Ecto neural progenitor cell (in vitro differentiated cells): ENCODE results near the gene PBRM1.

Source experiments
- DNase-seq: peaks from one replicate; pipeline ENCODE4 v3.0.0-alpha.2; 2018; ENCODE audit warnings: low spot score

Gene PBRM1

DNA sequence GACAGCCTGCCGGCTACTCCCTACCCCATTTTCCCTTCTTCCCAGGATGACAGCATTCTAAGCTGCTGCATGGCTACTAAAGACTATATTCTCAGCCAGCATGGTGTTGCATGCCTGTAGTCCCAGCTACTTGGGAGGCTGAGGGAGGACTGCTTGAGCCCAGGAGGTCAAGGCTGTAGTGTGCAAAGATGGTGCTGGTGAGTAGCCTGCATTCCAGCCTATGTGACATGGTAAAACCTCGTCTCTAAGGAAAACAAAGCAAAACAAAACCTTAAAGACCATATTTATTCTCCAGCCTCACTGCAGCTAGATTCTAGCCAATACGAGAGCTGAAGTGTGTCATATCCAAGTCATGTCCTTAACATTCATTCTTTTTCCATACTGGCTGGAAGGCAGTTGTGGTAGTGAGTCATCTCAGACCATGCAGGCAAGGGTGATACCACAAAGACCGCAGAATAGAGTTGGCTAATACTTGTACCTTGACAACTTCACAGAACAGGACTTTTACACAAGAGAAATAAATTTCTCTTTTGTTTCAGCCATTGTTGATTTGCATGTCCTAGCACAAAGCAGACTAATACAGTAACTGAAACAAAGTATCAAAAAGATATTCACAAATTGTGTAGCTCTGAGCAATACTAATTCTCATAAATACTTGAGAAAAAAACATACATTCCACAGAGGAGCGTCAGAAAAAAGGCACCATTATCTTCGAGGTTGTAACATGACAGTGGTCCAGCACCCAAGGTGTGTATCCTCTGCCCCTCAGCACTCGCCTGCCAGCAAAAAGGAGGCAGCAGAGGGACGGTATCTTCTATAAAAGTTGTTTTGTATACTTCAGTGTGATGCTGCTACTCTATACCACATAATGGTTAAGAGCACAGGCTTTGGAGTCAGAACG, 14.8 kb downstream of the PBRM1 start:
- no peak for DNase-seq

DNA sequence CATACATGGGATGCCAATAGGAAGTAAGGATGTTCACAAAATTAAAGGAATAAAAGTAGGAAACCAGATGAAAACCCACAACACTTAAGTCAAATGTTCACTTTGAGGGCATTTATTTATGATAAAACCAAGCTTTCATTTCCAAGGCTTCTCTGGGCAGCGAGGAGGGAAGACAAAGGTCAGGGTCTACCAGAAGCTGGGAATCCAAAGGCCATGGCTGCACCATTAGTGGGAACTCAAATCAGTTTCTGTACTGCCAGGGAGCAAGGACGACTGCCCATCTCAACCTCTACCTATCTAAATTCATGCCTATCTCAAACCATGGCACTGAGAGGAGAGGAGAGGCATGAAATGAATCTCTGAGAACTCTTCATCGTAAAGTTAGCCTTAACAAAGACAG, 22.6 kb downstream of the PBRM1 start:
- no peak for DNase-seq

DNA sequence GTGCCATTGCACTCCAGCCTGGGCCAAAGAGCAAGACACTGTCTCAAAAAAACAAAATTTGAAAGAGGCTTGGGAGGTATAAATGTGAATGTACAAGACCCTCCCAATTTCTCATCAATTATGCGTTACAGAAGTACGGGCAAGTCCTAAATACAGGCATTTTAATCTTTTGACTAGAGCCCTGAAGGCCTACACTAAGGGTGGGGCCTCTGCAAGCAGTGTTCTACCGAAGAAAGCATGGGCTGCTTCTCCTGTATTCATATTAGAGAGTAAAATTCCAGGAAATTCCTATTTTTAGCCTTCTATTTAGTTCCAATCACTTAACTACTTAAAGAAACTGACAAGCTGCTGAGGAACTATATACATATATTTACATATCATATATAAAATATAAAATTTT, 25.7 kb downstream of the PBRM1 start:
- no peak for DNase-seq

DNA sequence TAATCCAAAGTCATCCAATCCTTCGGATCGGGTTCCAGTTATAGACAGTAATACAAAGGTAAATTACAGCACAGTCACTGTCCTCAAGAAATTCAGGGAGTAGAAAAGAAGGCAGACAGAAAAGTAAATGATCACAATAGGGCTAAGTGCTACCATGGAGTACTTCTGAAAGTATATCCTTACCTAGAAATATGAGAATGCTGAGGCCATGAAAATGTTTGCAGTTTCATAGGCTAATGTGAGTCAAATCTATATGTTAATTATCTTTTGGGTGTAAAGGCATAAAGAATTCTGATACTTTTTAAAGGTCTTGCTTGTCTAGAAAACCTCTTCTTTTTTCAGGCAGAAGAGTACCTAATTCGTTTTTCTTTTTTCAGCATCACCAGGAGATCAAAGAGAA, 29.8 kb downstream of the PBRM1 start:
- no peak for DNase-seq

DNA sequence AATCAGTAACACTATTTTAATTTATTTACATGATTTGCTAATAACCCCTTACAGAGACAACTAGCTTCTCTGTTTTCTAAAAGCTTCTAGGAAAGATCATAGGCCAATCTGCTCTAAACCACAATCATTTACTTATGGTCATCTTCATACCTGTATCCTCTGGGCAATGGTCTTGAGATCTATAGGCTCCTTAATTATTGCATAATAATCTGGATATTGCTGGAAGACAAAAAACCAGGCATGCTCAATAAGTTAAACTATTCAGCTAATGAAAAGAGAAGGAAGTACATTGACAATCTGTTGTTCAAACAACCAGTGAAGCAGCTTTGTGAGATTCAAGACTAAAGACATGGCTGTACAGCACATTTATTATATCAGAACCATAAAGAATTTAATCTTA, 34.1 kb downstream of the PBRM1 start:
- no peak for DNase-seq

DNA sequence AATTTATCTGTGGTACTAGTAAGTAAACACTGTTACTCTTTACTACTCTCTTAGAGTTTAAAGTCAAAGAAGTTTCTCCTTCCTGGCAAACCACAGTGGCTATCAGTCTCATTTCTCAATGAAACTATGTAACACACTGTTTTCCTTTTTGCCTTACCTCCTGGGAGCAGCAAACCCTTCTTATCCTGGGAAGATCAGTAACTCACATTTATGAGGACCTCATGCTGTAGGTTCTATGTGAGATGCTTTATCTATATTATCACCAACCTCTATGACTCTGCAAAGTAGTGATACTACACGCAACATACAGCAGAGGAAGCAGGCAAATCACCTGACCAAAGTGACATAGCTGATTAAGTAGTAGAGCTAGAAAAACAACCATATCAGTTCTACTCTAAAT, 35.3 kb downstream of the PBRM1 start:
- DNase-seq: no peak

DNA sequence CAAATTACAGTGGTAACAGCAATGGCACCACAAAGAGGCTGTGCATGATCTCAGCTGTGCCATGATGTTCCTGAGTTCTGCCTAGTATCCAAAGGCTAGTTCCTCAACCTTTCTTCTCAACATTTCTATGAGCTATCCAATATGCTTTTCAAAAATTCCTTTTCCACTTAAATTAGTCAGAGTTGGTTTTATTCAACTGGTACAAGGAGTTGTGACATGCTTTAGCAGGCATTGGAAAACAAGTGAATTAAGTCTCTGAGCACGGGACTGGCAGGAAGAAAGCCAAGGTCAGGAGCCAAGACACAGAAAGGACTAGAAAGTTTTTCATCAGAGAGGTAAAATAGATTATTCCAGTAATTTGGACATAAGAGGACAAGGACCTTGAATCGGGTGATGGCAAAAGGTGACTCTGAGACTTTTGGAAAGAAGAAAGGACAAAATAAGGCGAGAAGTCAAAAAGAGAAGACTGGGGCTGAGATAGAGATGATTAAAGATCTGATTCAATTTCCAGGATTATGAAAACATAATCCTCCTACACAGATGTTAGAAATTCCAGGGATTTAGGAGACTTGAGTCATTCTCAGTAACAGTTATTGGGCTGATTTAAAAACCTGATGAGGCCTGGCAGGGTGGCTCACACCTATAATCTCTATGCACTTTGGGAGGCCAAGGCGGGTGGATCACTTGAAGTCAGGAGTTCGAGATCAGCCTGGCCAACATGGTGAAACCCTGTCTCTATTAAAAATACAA, 36.1 kb downstream of the PBRM1 start:
- no peak for DNase-seq

DNA sequence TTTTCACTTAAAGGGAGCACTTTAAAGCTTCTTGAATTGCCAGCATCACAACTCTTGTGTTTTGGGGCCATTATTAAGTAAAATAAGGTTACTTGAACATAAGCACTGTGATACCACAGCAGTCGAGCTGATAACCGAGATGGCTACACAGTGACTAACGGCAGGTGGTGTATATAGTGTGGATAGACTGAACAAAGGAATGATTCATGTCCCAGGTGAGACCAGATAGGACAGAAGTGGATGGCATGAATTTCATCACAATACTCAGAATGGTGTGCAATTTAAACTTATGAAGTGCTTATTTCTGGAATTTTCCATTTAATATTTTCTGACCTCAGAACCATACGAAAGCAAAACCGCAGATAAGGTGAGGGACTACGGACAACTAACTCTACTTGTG, 40.2 kb downstream of the PBRM1 start:
- no peak for DNase-seq

DNA sequence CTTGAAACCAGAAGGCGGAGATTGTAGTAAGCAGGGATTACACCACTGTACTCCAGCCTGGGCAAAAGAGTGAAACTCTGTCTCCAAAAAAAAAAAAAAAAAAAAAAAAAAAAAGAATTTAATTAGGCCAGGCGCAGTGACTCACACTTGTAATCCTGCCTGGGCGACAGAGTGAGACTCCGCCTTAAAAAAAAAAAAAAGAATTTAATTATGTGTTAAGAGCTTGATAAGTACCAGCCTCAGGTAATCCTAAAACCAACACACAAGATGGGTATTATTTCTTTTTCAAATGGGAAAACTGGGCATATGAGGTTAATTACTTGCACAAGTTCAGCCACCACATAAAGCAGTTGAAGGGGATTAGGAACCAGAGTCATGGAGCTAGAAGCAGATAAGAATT, 49.0 kb downstream of the PBRM1 start:
- no peak for DNase-seq

DNA sequence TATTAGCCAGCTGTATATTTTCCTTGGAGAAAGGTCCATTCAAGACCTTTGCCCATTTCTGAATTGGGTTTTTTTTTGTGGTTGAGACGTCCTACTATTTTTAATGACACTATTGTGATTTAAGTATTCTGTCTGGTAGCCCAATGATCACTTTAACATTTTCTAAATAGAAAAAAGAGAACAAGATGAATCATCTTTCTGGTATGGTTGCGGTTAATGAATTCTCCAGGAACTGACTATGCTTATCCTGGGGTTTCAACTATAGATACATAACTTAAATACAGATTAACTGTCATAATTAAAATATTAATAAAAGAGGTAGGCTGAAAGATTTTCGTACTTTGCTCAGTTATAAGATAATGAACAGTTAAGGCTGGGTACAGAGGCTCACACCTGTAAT, 51.9 kb downstream of the PBRM1 start:
- no peak for DNase-seq

DNA sequence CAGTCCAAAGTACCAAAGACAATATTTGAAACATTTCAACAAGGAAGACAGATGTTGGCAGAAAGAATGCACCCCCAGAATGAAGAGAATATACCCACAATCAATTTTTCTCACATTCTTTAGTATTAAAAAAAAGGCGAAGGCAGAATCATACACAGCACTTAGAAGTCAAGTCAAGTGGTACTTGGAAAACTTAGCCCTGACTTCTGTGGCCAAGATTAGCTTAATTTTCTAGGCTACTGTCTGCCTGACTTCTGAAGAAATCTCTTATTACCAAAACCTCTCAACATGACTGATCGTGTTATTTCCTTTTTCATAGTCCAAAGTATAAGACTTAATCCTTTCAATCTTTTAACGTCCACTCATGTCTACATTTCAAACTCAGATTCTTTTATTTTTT, 60.7 kb downstream of the PBRM1 start:
- no peak for DNase-seq

DNA sequence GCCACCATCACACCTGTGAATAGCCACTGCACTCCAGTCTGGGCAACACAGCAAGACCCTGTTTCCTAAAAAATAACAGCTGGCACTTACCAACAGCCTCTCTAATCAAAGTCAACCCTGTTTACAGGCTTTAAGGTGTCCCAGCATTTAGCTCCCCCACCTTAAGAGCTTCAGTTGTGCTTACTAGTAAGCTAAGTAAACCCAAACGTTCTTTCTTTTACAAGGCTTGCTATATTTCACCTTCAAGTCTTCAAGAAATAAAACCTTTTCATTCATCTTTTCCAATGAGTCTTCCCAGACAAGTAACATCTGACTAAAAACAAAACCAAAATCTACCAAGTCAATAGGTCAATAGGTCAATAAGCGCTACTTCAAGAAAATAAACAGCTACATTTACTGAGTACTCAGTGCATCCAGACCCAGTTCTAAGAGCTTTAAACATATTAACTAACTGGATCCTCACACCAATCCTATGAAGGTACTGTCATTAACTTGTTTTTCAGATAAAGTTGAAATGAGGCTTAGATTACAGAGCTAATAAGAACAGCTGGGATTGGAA, 62.4 kb downstream of the PBRM1 start:
- no peak for DNase-seq

DNA sequence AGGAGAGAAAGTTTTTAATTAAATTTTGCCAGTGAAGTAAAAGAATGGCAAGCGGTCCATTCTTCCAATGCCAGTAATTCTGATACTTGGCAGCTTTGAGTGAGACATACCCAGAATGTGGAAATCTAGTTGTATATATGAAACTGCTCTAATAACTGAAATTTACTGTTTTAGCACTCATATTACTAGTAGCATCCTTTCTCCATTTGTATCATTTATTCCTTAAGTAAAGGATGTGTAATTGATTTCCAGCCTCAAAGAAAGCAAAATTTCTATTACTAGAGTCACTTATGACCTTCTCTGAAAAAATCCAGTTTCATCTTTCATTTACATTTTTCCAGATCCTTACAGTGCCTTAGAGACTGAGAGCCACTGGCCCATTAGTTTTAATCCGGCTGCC, 65.1 kb downstream of the PBRM1 start:
- DNase-seq: no peak

DNA sequence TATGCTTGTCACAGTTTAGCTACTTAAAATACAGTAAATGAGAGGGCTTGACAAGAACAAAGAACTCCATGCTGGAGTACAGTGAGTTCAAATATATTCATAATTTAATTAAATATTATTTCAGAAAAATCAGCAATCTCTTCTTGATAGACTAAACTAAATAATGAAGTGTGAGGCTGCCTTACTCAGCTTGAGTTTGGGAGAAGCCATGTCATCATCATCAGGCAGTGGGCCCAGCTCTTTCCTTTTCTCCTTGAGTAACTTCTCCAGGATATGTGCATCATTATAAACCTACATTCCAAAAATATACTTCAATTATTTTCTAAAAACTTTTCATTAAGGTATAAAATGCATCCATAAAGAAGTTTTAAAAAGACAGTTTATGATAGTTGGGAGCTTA, 70.5 kb downstream of the PBRM1 start:
- DNase-seq: no peak

DNA sequence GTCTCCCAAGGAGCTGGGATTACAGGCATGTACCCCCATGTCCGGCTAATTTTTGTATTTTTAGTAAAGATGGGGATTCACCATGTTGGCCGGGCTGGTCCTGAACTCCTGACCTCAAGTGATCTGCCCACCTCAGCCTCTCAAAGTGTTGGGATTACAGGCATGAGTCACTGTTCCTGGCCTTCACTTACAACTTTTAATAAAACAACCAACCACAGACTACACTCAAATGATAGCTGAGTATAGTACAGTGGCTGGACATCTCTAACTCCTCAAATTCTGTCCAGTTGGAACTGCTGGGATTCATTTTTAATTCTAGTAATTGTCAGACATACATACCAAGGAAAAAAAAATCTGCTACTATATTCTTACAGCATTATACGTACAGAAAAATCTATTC, 71.0 kb downstream of the PBRM1 start:
- no peak for DNase-seq

DNA sequence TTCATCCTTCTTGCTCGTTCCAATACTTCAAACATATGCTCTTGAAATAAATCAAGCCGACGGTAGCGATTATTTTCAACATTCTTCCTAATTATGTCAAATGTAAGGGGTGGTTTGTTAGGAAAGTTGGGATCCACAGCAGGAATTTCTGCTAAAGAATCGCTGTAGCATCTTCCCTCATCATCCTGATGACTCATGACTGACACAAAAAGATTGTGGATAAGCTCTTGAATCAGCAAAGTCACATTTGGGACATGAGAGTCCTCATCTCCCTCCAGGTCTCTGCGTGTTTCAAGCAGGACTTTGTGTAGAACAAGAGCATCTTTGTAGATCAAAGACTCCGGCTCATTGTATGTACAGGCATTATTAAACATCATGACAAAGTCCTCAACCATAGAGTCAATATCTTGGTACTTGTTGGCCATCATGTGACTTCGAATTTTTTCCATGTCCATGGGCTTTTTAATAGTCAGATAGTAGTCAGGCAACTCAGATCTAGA, 76.3 kb downstream of the PBRM1 start:
- DNase-seq: no peak

DNA sequence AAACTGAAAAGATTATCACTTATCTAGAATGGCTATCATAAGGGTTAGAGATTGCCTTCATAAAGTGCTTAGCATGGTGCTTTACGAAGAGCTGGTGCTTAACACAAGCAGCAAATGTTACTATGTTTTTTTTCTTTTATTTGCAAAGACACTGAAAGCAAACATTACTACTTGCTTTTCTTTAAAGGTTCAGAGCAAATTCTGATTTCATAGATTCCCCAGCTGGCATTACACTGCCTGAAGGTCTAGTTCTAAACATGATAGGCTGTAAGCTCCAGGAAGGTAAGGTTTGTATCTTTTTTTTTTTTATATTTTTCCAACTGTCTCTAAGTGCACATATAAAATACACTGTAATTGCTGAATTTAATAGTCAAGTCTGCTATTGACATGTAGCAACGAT, 77.4 kb downstream of the PBRM1 start:
- no peak for DNase-seq

DNA sequence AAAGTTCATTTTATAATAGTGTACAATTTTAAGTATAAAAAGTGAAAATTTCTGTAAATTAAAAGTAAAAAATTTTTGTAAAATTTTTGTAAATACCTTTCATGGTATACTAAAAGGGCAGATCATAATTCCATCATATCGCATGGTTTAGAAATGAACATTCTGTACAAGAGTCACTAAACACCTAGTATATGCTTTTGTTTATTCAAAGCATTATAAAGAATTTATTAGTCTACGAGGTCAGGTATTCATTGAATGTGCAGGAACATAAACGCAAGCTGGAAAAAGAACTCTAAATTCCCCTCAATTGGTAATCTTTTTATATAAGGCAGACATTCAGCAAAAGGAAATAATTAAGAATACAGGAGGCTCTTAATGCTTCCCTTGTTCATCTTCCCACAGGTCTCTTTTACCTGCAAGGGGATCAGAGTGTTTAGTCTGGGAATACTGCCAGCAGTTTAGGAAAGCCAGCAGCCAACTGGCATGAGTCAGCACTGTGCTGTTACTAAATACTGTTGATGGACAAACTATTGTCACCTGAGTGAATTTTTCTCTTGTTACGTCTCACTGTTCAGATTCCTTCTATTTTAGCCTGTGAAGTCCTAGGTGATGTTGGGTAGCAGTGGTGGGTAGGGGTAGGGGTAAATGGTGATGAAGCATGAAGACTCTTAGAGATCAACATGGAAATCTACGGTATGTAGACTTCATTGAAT, 79.2 kb downstream of the PBRM1 start:
- DNase-seq: no peak

DNA sequence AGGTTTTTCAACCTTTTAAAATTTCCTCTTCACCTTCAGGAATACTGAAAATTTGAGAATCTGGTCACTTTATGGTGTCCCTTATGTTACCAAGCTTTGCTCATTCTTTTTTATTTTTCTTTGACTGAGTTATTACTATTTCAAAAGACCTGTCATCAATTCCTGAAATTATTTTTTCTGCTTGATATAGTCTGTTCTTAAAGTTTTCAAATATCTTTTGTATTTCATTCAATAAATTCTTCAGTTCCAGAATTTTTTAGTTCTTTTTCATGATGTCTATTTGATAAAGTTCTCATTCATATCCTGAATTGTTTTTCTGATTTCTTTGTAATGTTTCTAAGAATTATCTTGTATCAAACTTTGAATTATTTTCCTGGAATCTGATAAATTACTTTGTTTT, 85.5 kb downstream of the PBRM1 start:
- no peak for DNase-seq

DNA sequence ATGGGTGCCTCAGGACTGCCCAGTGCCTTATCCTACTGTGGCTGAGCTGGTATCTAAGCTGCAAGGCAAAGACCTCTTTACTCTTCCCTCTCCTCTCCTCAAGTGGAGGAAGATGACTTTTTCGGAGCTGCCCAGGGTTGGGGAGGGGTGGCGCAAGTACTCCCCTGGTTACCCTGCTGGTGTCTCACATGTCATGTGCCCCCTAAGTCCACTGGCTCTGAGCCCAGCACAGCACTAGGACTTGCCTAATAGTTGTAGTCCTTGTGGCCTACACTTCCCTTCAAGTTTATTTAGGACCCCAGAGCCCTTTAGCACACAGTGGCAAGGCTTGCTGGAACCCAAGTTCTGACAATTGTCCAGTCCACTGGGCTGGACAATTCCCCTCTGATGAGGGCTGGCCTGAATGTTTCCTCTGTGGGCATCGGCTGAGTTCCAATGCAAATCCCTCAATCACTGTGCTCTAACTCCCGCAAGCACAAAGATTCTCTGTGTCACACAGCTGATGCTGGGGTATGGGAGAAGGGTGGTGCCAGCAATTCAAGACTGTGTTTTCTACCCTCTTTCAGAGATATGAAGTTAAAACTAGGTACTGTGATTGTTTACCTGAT, 89.0 kb downstream of the PBRM1 start:
- DNase-seq: no peak

DNA sequence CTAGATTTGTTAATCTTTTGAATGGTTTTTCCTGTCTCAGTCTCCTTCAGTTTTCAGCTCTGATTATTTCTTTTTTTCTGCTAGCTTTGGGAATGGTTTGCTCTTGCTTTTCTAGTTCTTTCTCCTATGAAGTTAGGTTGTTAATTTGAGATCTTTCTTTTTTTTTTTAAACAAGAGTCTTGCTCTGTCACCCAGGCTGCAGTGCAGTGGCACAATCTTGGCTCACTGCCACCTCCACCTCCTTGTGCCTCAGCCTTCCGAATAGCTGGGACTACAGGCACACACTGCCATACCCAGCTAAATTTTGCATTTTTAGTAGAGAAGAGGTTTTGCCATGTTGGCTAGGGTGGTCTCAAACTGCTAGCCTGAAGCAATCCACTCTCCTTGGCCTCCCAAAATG, 92.6 kb downstream of the PBRM1 start:
- DNase-seq: no peak
